KMS-11 (cell line): ENCODE measurements around the gene DAZAP2.

ENCODE experiments used
- H2AFZ ChIP-seq: fragments of 200-600 bp; sonication (generic); 2 replicates; pipeline ENCODE4 v1.6.1; 2016; ENCODE audit warnings: antibody characterized with exemption, mixed run types, low read depth
- H3K27ac ChIP-seq: fragments of 200-600 bp; sonication (generic); 2 replicates; pipeline ENCODE4 v1.6.1; 2016; ENCODE audit warnings: mild to moderate bottlenecking, mixed run types
- H3K27me3 ChIP-seq: fragments of 200-600 bp; sonication (generic); 2 replicates; pipeline ENCODE4 v1.6.1; 2017; ENCODE audit warnings: mild to moderate bottlenecking, low read depth, mixed run types, moderate library complexity; ENCODE audit not compliant: insufficient read depth
- H3K36me3 ChIP-seq: fragments of 200-600 bp; sonication (generic); 2 replicates; pipeline ENCODE4 v1.6.1; 2017; ENCODE audit warnings: mild to moderate bottlenecking, mixed run types; ENCODE audit not compliant: insufficient read depth
- H3K4me1 ChIP-seq: fragments of 200-600 bp; sonication (generic); 2 replicates; pipeline ENCODE4 v1.6.1; 2016; ENCODE audit warnings: mild to moderate bottlenecking, low read depth, mixed run types; ENCODE audit not compliant: poor library complexity, severe bottlenecking
- H3K4me2 ChIP-seq: fragments of 200-600 bp; sonication (generic); 2 replicates; pipeline ENCODE4 v1.7.0; 2016; ENCODE audit warnings: mild to moderate bottlenecking, mixed run types
- H3K4me3 ChIP-seq: fragments of 200-600 bp; sonication (generic); IDR thresholded peaks from 2 replicates; pipeline ENCODE4 v1.6.1; 2017; ENCODE audit warnings: low read depth, low read length, mixed read lengths; ENCODE audit not compliant: insufficient read depth
- H3K79me2 ChIP-seq: fragments of 200-600 bp; sonication (generic); 2 replicates; pipeline ENCODE4 v1.6.1; 2016; ENCODE audit warnings: low read depth, mixed run types; ENCODE audit not compliant: insufficient read depth
- H3K9ac ChIP-seq: fragments of 200-600 bp; sonication (generic); 2 replicates; pipeline ENCODE4 v1.6.1; 2016; ENCODE audit warnings: mild to moderate bottlenecking, mixed run types
- H4K20me1 ChIP-seq: fragments of 200-600 bp; sonication (generic); 2 replicates; pipeline ENCODE4 v1.6.1; 2016; ENCODE audit warnings: mild to moderate bottlenecking, mixed run types; ENCODE audit not compliant: insufficient read depth
- CTCF ChIP-seq: fragments of 200-600 bp; sonication (generic); conservative IDR thresholded peaks from 2 replicates; pipeline ENCODE4 v1.6.1; 2017; ENCODE audit warnings: low read depth, mild to moderate bottlenecking, antibody characterized with exemption, low read length, moderate library complexity, mixed read lengths

Gene DAZAP2

GRCh38 chr12:51229116-51229809 is 9.4 kb upstream of the DAZAP2 start:
- no peaks in the 10 kb centered on the region for H3K79me2 ChIP-seq
- no peaks in the 10 kb centered on the region for H4K20me1 ChIP-seq
- H3K27ac ChIP-seq, result no peak overlapping the region
- no peak overlapping the region for H3K4me3 ChIP-seq
- no peak overlapping the region for H2AFZ ChIP-seq
- H3K4me2 ChIP-seq, result no peak overlapping the region
- no peaks in the 10 kb centered on the region for H3K27me3 ChIP-seq
- no peak overlapping the region for H3K9ac ChIP-seq
- H3K36me3 ChIP-seq, result no peaks in the 10 kb centered on the region
- no peak for TF ChIP-seq CTCF
- no peaks in the 10 kb centered on the region for H3K4me1 ChIP-seq

- no peaks in the 10 kb centered on the region for H4K20me1 ChIP-seq
- TF ChIP-seq CTCF, result no peak
- no peak overlapping the region for H3K9ac ChIP-seq
- no peak overlapping the region for H3K27ac ChIP-seq
- H3K4me2 ChIP-seq, result no peak overlapping the region
- H3K27me3 ChIP-seq, result no peaks in the 10 kb centered on the region
- no peak overlapping the region for H3K4me3 ChIP-seq
- no peaks in the 10 kb centered on the region for H3K36me3 ChIP-seq
- no peaks in the 10 kb centered on the region for H3K79me2 ChIP-seq
- H3K4me1 ChIP-seq, result no peaks in the 10 kb centered on the region
- no peak overlapping the region for H2AFZ ChIP-seq
These were observed 6.0 kb upstream of the DAZAP2 start for GRCh38 chr12:51232642-51233041.

- Histone ChIP-seq H3K27me3 (no peaks in the 10 kb centered on the region), H2AFZ (no peak overlapping the region), H3K9ac (no peak overlapping the region), H3K79me2 (peaks cover 5% of the 10 kb centered on the region), H3K4me2 (no peak overlapping the region), H3K4me1 (peaks cover 5% of the 10 kb centered on the region), H3K4me3 (no peak overlapping the region), H3K27ac (no peak overlapping the region), H4K20me1 (no peaks in the 10 kb centered on the region), H3K36me3 (no peaks in the 10 kb centered on the region)
- no peak for TF ChIP-seq CTCF
These were observed 4.1 kb upstream of the DAZAP2 start for GRCh38 chr12:51234530-51234929.

GRCh38 chr12:51238037-51238509 is 553 bp upstream of the DAZAP2 start:
- Histone ChIP-seq H4K20me1 (no peaks in the 10 kb centered on the region), H3K36me3 (peaks cover 7% of the 10 kb centered on the region; the same call in 1 of the 2 replicates), H3K9ac (peak overlapping the region; percentile 100; the same call in 1 of the 2 replicates), H2AFZ (peak overlapping the region; percentile 98), H3K4me1 (peaks cover 19% of the 10 kb centered on the region), H3K27ac (peak overlapping the region; percentile 99; the same call in 1 of the 2 replicates), H3K4me2 (peak overlapping the region; percentile 99), H3K27me3 (no peaks in the 10 kb centered on the region), H3K4me3 (no peak overlapping the region), H3K79me2 (peaks cover 16% of the 10 kb centered on the region)
- TF ChIP-seq CTCF, result no peak
